HL-60 (cell line): ENCODE measurements around the gene TMEM144.

Experiments
- DNase-seq, 2 experiments: peaks; one replicate each; pipeline ENCODE4 v3.0.0-alpha.2; 2010 to 2020; ENCODE audit warnings: low read depth in 1 of 2, low spot score in 1 of 2
- H3K27ac ChIP-seq: fragments of 250-450 bp; sonication (Bioruptor Pico); replicated peaks from 2 replicates; pipeline ENCODE4 v1.5.1; 2020; ENCODE audit warnings: mild to moderate bottlenecking, moderate library complexity
- H3K27me3 ChIP-seq: fragments of 250-450 bp; sonication (Bioruptor Pico); 2 replicates; pipeline ENCODE4 v1.5.1; 2021; ENCODE audit warnings: mild to moderate bottlenecking, moderate library complexity; ENCODE audit not compliant: insufficient read depth, poor library complexity, severe bottlenecking
- H3K4me3 ChIP-seq: replicated peaks from 2 replicates; pipeline ENCODE4 v1.5.1; 2011; ENCODE audit warnings: mild to moderate bottlenecking, control low read depth, low read length; ENCODE audit not compliant: insufficient read depth
- CTCF ChIP-seq: IDR thresholded peaks from one replicate; pipeline ENCODE4 v1.5.1; 2011; ENCODE audit warnings: low read length, control low read depth, inconsistent platforms; ENCODE audit not compliant: insufficient read depth
- GABPA ChIP-seq: IDR thresholded peaks from 2 replicates; pipeline ENCODE4 v1.6.1; 2012; ENCODE audit warnings: low read depth
- POLR2AphosphoS5 ChIP-seq: IDR thresholded peaks from 2 replicates; pipeline ENCODE4 v1.6.1; 2012; ENCODE audit warnings: low read depth
- REST ChIP-seq: IDR thresholded peaks from 2 replicates; pipeline ENCODE4 v1.6.1; 2012; ENCODE audit warnings: low read depth; ENCODE audit not compliant: insufficient replicate concordance
- SPI1 ChIP-seq: IDR thresholded peaks from 2 replicates; pipeline ENCODE4 v1.6.1; 2012; ENCODE audit warnings: low read depth, mild to moderate bottlenecking, borderline replicate concordance

Gene TMEM144

DNA sequence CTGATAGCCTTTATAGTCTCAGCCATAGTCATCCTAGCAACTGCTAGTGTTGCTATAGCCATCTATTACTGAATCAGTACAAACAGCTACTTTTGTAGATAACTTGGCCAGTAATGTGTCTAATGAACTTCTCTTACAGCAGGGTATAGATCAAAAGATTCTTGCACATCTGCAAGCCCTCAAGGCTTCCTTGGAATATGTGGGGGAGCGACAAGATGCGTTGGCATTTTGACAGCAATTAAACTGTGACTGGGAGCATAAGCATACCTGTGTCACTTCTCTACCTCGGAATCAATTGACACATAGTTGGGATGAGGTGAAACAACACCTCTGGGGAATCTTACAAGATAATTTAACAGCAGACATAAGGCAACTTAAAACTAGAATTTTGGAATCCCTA, 87.6 kb downstream of the TMEM144 start:
- DNase-seq = no peak
- H3K27me3 ChIP-seq = no peaks in the 10 kb centered on the region
- H3K27ac ChIP-seq = no peak overlapping the region
- no peak overlapping the region for H3K4me3 ChIP-seq
- no peak for TF ChIP-seq GABPA
- no peak for TF ChIP-seq CTCF
- no peak for TF ChIP-seq REST
- TF ChIP-seq POLR2AphosphoS5 = no peak
- TF ChIP-seq SPI1 = no peak

DNA sequence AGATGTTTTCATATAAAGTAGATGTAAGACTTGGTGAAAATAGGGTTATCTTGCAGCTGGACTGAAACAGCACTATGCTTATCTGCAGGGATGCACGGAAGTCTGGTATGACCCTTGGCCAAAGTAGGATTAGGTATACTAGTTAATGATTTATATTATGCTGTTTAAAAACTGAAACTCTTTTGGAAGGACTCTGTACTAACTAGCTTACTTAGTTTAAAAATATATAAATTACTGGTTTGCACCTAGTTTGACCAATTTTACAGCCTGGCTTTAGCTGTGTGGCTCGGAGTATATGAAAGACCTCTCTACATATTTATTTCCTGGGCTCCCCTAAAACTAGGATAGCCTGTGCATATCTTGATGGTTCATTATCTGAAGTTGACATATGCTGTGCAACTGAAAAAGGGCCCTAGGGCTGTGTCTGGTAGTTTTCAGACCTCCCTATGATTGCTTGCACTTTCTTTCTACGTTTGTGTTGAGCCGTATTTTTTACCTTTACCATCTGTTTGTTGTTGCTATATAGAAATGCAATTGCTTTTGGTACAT, 89.2 kb downstream of the TMEM144 start:
- H3K27ac ChIP-seq = no peak overlapping the region
- TF ChIP-seq POLR2AphosphoS5 (no peak), CTCF (no peak), SPI1 (no peak), REST (no peak), GABPA (no peak)
- DNase-seq = no peak
- H3K4me3 ChIP-seq = no peak overlapping the region
- H3K27me3 ChIP-seq = no peaks in the 10 kb centered on the region

DNA sequence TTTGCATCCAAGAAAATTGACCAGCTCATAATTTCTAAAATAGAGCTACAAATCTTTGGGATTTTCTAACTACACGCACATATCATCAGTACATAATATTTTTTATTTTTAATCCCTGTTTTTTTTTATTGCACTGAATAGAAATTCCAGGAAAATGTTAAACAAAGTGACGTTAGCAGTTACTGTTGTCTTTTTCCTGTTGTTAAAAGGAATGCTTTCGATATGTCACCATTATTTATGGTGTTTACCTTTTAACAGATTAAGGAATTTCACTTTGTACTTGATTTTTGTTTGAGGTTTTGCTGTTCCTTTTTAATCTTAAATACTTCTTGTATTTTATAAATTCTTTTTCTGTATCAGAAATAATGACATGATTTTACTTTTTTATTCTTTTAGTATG, 89.7 kb downstream of the TMEM144 start:
- Histone ChIP-seq H3K4me3 (no peak overlapping the region), H3K27ac (no peak overlapping the region), H3K27me3 (no peaks in the 10 kb centered on the region)
- TF ChIP-seq SPI1 = no peak
- no peak for TF ChIP-seq POLR2AphosphoS5
- TF ChIP-seq CTCF = no peak
- TF ChIP-seq GABPA = no peak
- no peak for TF ChIP-seq REST
- no peak for DNase-seq
